ENCODE results near the gene ZNF236. TPM values are rescaled to one million over a fixed set of nuclear protein-coding genes. Genes with fewer than 3 reads are reported as not detected.
A peak's percentile ranks its signal among the peaks of the same experiment; 100 is the strongest.

Gene ZNF236
- total RNA-seq, 1 donor from 2014 or later = 9.7 TPM

- intact Hi-C loops (cut with DNase I) = loop anchor here (1.0 to 5.0 kb wide), 3 partner anchors 54 to 211 kb away; partner anchors contain the start of gene MBP
- Histone ChIP-seq H3K9me3 (no peaks in the 10 kb centered on the region), H3K4me3 (peak overlapping the region in 1 of 2 donors; percentile 54), H3K4me1 (no peaks in the 10 kb centered on the region), H3K36me3 (no peaks in the 10 kb centered on the region), H3K27me3 (no peaks in the 10 kb centered on the region), H3K27ac (no peak overlapping the region)
- TF ChIP-seq CTCF (IDR thresholded peaks at IDR 0.05) = peak; percentile 83 to 98 (median 97)
- DNase-seq (ENCODE audit: low spot score in 2 of 2) = no peak
Observed at GRCh38 chr18:77000527-77000926, 178.2 kb downstream of the ZNF236 start.

- Histone ChIP-seq H3K36me3 (no peaks in the 10 kb centered on the region), H3K4me3 (no peak overlapping the region), H3K4me1 (no peaks in the 10 kb centered on the region), H3K27ac (no peak overlapping the region), H3K9me3 (no peaks in the 10 kb centered on the region), H3K27me3 (no peaks in the 10 kb centered on the region)
- intact Hi-C loops (cut with DNase I) = loop anchor here (2.0 to 5.0 kb wide), 2 partner anchors 54 to 131 kb away; partner anchors contain the start of gene MBP
- no peak for TF ChIP-seq CTCF (IDR thresholded peaks at IDR 0.05)
- no peak for DNase-seq (ENCODE audit: low spot score in 2 of 2)
Observed at GRCh38 chr18:77001041-77001440, 178.7 kb downstream of the ZNF236 start.

- Histone ChIP-seq H3K4me1 (no peaks in the 10 kb centered on the region), H3K27me3 (no peaks in the 10 kb centered on the region), H3K36me3 (no peaks in the 10 kb centered on the region), H3K4me3 (no peak overlapping the region), H3K27ac (no peak overlapping the region), H3K9me3 (no peaks in the 10 kb centered on the region)
- intact Hi-C loops (cut with DNase I) = loop anchor here (2.0 to 5.0 kb wide), 2 partner anchors 53 to 130 kb away; partner anchors contain the start of gene MBP
- TF ChIP-seq CTCF (IDR thresholded peaks at IDR 0.05) = no peak
- DNase-seq (ENCODE audit: low spot score in 2 of 2) = no peak
Observed at GRCh38 chr18:77001979-77002378, 179.6 kb downstream of the ZNF236 start.

- Histone ChIP-seq H3K27me3 (no peaks in the 10 kb centered on the region), H3K27ac (no peak overlapping the region), H3K4me1 (no peaks in the 10 kb centered on the region), H3K9me3 (no peaks in the 10 kb centered on the region), H3K4me3 (no peak overlapping the region), H3K36me3 (no peaks in the 10 kb centered on the region)
- DNase-seq (ENCODE audit: low spot score in 2 of 2) = no peak
- no peak for TF ChIP-seq CTCF (IDR thresholded peaks at IDR 0.05)
- intact Hi-C loops (cut with DNase I) = loop anchor here (5.0 kb wide), 1 partner anchor 130 kb away; the partner anchor contains the start of gene MBP
Observed at GRCh38 chr18:77002496-77002895, 180.1 kb downstream of the ZNF236 start.

- Histone ChIP-seq H3K36me3 (no peaks in the 10 kb centered on the region), H3K27ac (no peak overlapping the region), H3K9me3 (no peaks in the 10 kb centered on the region), H3K27me3 (no peaks in the 10 kb centered on the region), H3K4me1 (no peaks in the 10 kb centered on the region), H3K4me3 (no peak overlapping the region)
- TF ChIP-seq CTCF (IDR thresholded peaks at IDR 0.05) = no peak
- no peak for DNase-seq (ENCODE audit: low spot score in 2 of 2)
- intact Hi-C loops (cut with DNase I) = loop anchor here (5.0 kb wide), 1 partner anchor 129 kb away; the partner anchor contains the start of gene MBP
Observed at GRCh38 chr18:77003316-77003715, 181.0 kb downstream of the ZNF236 start.

All from ascending aorta (tissue), 2 donors.